SU-DHL-6 (cell line): ENCODE measurements around the gene IQCM.

Source experiments
- EZH2phosphoT487 ChIP-seq: fragments of 200-600 bp; sonication (generic), shearing (Covaris generic); conservative IDR thresholded peaks from 2 replicates; pipeline ENCODE4 v1.6.1; 2018; ENCODE audit warnings: mild to moderate bottlenecking, antibody characterized with exemption, low read length, moderate library complexity, mixed read lengths
- TF ChIP-seq, protein P1 (sequence below): fragments of 200-600 bp; sonication (generic); IDR thresholded peaks from one replicate; pipeline ENCODE4 v1.5.1; 2017; ENCODE audit warnings: antibody characterized with exemption, mild to moderate bottlenecking, low read length, moderate library complexity; ENCODE audit not compliant: insufficient read depth, poor library complexity, severe bottlenecking

DNA sequence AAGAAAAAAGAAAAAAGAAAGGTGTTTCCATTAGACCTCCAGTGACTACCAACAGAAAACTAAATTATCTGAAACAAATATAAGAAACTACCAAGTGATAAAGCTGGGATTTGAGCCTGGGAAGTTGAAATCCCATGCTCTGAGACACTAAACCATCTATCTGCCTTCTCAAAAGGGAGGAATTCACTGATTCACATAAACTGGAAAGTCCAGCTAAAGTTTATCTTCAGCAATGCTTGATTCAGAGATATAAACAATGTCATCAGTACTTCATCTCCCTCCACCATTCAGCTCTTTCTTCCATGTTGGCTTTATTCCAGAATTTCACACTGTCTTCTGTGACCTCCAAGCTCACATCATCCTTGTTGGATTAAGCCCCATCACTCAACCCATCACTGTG is 96.3 kb downstream of the IQCM start:
- TF ChIP-seq, protein P1, sequence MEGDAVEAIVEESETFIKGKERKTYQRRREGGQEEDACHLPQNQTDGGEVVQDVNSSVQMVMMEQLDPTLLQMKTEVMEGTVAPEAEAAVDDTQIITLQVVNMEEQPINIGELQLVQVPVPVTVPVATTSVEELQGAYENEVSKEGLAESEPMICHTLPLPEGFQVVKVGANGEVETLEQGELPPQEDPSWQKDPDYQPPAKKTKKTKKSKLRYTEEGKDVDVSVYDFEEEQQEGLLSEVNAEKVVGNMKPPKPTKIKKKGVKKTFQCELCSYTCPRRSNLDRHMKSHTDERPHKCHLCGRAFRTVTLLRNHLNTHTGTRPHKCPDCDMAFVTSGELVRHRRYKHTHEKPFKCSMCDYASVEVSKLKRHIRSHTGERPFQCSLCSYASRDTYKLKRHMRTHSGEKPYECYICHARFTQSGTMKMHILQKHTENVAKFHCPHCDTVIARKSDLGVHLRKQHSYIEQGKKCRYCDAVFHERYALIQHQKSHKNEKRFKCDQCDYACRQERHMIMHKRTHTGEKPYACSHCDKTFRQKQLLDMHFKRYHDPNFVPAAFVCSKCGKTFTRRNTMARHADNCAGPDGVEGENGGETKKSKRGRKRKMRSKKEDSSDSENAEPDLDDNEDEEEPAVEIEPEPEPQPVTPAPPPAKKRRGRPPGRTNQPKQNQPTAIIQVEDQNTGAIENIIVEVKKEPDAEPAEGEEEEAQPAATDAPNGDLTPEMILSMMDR: no peak
- no peak for TF ChIP-seq EZH2phosphoT487
